ENCODE results near the gene GLT1D1.

GLT1D1 gene

GRCh38 chr12:128969480-128970055 lies 116.3 kb downstream of the GLT1D1 start:
- DNase-seq, result no peak

- DNase-seq, result no peak
Measured at GRCh38 chr12:128970110-128970509, 116.8 kb downstream of the GLT1D1 start.

- DNase-seq, result no peak
Measured at GRCh38 chr12:128970941-128971340, 117.7 kb downstream of the GLT1D1 start.

- DNase-seq, result no peak
Measured at GRCh38 chr12:128971802-128972201, 118.5 kb downstream of the GLT1D1 start.

GRCh38 chr12:128973883-128974681 lies 120.8 kb downstream of the GLT1D1 start:
- DNase-seq, result no peak

GRCh38 chr12:128974881-128975280 lies 121.6 kb downstream of the GLT1D1 start:
- DNase-seq, result no peak

- no peak for DNase-seq
Measured at GRCh38 chr12:128976120-128976738, 123.0 kb downstream of the GLT1D1 start.

- DNase-seq, result no peak
Measured at GRCh38 chr12:128977441-128977840, 124.2 kb downstream of the GLT1D1 start.

- no peak for DNase-seq
Measured at GRCh38 chr12:128978067-128978466, 124.8 kb downstream of the GLT1D1 start.

GRCh38 chr12:128980623-128981022 lies 127.3 kb downstream of the GLT1D1 start:
- DNase-seq, result no peak

GRCh38 chr12:128981971-128982533 lies 128.8 kb downstream of the GLT1D1 start:
- DNase-seq, result no peak

GRCh38 chr12:128982933-128983332 lies 129.7 kb downstream of the GLT1D1 start:
- DNase-seq, result no peak

GRCh38 chr12:128983371-128983770 lies 130.1 kb downstream of the GLT1D1 start:
- no peak for DNase-seq

- no peak for DNase-seq
Measured at GRCh38 chr12:128986957-128987356, 133.7 kb downstream of the GLT1D1 start.

- no peak for DNase-seq
Measured at GRCh38 chr12:128989287-128989686, 136.0 kb downstream of the GLT1D1 start.

- DNase-seq, result no peak
Measured at GRCh38 chr12:128991716-128992115, 138.4 kb downstream of the GLT1D1 start.

- no peak for DNase-seq
Measured at GRCh38 chr12:128992116-128992515, 138.8 kb downstream of the GLT1D1 start.

- DNase-seq, result no peak
Measured at GRCh38 chr12:128992550-128992949, 139.3 kb downstream of the GLT1D1 start.

GRCh38 chr12:128994856-128995255 lies 141.6 kb downstream of the GLT1D1 start:
- DNase-seq, result no peak

GRCh38 chr12:128995619-128996018 lies 142.3 kb downstream of the GLT1D1 start:
- no peak for DNase-seq

GRCh38 chr12:129001826-129002225 lies 148.5 kb downstream of the GLT1D1 start:
- no peak for DNase-seq

- DNase-seq, result no peak
Measured at GRCh38 chr12:129002427-129002826, 149.1 kb downstream of the GLT1D1 start.

GRCh38 chr12:129005416-129005815 lies 152.1 kb downstream of the GLT1D1 start:
- no peak for DNase-seq

- DNase-seq, result no peak
Measured at GRCh38 chr12:129005829-129006228, 152.6 kb downstream of the GLT1D1 start.
